Measurements from ENCODE around the gene TMEM81. TPM values are rescaled to one million over a fixed set of nuclear protein-coding genes. Genes with fewer than 3 reads are reported as not detected.

Gene TMEM81
- total RNA-seq, 4 donors from 2014 or later: 2.4 to 3.1 (median 2.8) TPM

GRCh38 chr1:205061227-205061626 lies 23.0 kb downstream of the TMEM81 start:
- TF ChIP-seq, protein P1, sequence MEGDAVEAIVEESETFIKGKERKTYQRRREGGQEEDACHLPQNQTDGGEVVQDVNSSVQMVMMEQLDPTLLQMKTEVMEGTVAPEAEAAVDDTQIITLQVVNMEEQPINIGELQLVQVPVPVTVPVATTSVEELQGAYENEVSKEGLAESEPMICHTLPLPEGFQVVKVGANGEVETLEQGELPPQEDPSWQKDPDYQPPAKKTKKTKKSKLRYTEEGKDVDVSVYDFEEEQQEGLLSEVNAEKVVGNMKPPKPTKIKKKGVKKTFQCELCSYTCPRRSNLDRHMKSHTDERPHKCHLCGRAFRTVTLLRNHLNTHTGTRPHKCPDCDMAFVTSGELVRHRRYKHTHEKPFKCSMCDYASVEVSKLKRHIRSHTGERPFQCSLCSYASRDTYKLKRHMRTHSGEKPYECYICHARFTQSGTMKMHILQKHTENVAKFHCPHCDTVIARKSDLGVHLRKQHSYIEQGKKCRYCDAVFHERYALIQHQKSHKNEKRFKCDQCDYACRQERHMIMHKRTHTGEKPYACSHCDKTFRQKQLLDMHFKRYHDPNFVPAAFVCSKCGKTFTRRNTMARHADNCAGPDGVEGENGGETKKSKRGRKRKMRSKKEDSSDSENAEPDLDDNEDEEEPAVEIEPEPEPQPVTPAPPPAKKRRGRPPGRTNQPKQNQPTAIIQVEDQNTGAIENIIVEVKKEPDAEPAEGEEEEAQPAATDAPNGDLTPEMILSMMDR (IDR thresholded peaks at IDR 0.05; ENCODE audit: low read depth): no peak

GRCh38 chr1:205060746-205061145 lies 23.5 kb downstream of the TMEM81 start:
- TF ChIP-seq, protein P1 (IDR thresholded peaks at IDR 0.05; ENCODE audit: low read depth): no peak

DNA sequence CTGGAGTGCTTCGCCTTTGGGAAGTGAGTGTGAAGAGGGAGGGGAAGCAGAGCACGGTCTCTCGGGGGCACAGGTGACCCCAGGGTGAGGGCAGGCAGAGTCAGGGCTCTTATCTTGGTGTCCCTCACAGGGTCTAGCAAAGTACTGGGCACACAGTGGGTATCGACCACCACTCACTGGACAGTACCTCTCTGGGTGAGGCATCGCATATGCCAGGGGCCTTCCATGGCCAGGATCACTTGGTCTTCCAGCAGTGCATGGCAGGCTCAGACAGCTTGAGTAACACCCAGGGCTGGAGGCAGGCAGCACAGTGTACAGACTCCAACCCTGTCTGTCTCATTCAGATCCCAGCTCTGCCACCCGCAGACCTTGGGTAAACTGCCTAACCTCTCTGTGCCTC lies 24.6 kb downstream of the TMEM81 start:
- TF ChIP-seq, protein P1 (IDR thresholded peaks at IDR 0.05; ENCODE audit: low read depth): no peak

GRCh38 chr1:205058853-205059252 lies 25.4 kb downstream of the TMEM81 start:
- TF ChIP-seq, protein P1 (IDR thresholded peaks at IDR 0.05; ENCODE audit: low read depth): no peak

- TF ChIP-seq, protein P1 (IDR thresholded peaks at IDR 0.05; ENCODE audit: low read depth): no peak
Observed at GRCh38 chr1:205057808-205058575, 26.3 kb downstream of the TMEM81 start.

GRCh38 chr1:205056956-205057568 lies 27.2 kb downstream of the TMEM81 start:
- TF ChIP-seq, protein P1 (IDR thresholded peaks at IDR 0.05; ENCODE audit: low read depth): no peak

DNA sequence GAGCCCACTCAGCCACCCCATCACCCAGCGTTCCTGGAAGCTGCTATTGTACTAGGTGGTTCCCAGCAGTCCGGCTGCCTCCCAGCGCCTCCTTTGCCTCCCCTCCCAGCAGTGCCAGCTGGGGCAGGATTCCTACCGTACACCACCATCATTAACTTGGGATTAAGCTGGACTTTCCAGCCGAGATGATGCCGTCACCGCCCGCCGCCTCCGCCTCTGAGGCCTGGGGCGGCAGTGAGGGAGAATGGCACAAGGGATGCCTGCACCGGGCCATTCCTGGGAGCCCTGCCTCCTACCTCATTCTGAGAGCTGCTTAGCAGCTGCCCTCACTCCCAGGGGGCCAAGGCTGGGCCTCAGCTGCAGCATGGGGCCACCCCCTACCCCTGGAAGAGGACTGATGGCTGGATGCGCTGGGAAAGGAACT lies 28.1 kb downstream of the TMEM81 start:
- TF ChIP-seq, protein P1 (IDR thresholded peaks at IDR 0.05; ENCODE audit: low read depth): no peak

All from subcutaneous adipose tissue (tissue), 4 donors.